Prostate gland (tissue), 2 donors: ENCODE results near the gene GNB1. TPM values are rescaled to one million over a fixed set of nuclear protein-coding genes. Genes with fewer than 3 reads are reported as not detected.

Source experiments
- DNase-seq: peaks from one replicate; pipeline ENCODE4 v3.0.0-alpha.2; 2019; ENCODE audit warnings: low spot score
- H3K27ac ChIP-seq, 2 donors: fragments of 200-600 bp; sonication (generic); 2 replicates each; pipeline ENCODE4 v1.5.1; 2017 to 2019
- H3K27me3 ChIP-seq: fragments of 200-600 bp; sonication (generic); replicated peaks from 2 replicates; pipeline ENCODE4 v1.5.1; 2019; ENCODE audit not compliant: insufficient read depth
- H3K36me3 ChIP-seq, 2 donors: fragments of 200-600 bp; sonication (generic); 1 replicate in 1 of 2; 2 replicates in 1 of 2; pipeline versions ENCODE4 v1.5.1 to v1.8.1; 2017 to 2019
- H3K4me1 ChIP-seq: fragments of 200-600 bp; sonication (generic); replicated peaks from 2 replicates; pipeline ENCODE4 v1.5.1; 2019
- H3K4me3 ChIP-seq, 2 donors: fragments of 200-600 bp; sonication (generic); 2 replicates each; pipeline ENCODE4 v1.5.1; 2017 to 2019
- H3K9me3 ChIP-seq: fragments of 200-600 bp; sonication (generic); 2 replicates; pipeline ENCODE4 v1.5.1; 2017
- CTCF ChIP-seq, 4 experiments: fragments of 200-600 bp in 2 of 4; fragments of 450-650 bp in 2 of 4; sonication (generic) in 2 of 4; IDR thresholded peaks; 1 replicate in 3 of 4; 2 replicates in 1 of 4; pipeline ENCODE4 v1.5.1; 2016 to 2019; ENCODE audit warnings: antibody characterized with exemption in 4 of 4, mild to moderate bottlenecking in 2 of 4, moderate library complexity in 2 of 4
- POLR2A ChIP-seq: fragments of 450-650 bp; IDR thresholded peaks from one replicate; pipeline ENCODE4 v1.6.1; 2016; ENCODE audit warnings: antibody characterized with exemption, mild to moderate bottlenecking
- POLR2AphosphoS5 ChIP-seq: sonication (generic); formaldehyde crosslinking; IDR thresholded peaks from one replicate; pipeline ENCODE4 v1.6.1; 2017; ENCODE audit warnings: antibody characterized with exemption
- WGBS: methylation state at CpG from one replicate; pipeline ENCODE4 v1.1.5; 2018; 5-methylcytosine and 5-hydroxymethylcytosine counted together
- intact Hi-C: fragments of 100-400 bp; cut with DNase I; formaldehyde crosslinking; loops from one replicate; pipeline ENCODE4 v1.14.2; 2022
- total RNA-seq, 2 donors: library from RNA; depleted of rRNA; stranded (reverse); fragments of >200 nt; gene quantifications; one replicate each; pipeline ENCODE4 v1.1.0, GENCODE V29; 2016

Gene GNB1
- total RNA-seq, 2 donors from 2014 or later, result 163 to 233 TPM

DNA sequence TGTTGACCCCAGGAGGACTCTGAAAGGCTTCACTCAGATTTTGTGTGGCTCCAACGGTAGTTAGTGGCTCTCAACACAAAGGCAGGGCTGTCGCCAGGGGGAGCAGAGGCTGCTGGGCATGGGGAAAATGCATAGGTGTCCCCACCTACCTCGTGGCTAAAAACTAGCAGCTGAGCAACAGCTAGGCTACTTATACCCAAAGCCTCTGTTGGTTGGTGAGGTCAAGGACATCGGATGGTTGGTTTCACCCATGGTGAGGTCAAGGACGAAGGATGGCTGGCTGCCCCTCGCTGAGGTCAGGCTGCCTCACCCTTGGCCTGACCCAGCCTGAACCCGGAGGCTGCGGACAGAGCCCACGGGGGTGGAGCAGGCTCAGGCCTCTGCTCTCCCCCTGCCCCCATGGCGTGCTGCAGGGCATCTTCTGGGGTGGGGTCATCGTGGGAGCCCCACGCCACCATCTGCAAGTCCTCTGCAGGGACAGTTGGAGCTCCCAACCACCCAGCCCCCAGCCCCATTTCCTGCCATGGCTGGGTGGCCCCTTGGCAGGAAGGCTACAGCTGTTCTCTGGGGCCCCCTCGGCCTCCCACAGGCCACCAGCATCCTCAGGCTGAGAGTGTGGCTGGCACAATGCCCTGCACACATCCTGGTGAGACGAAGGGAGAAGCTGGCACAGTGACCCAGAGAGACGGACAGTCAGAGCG, 8.5 kb upstream of the GNB1 start:
- peaks cover 7% of the 10 kb centered on the region for H3K4me1 ChIP-seq
- intact Hi-C loops, result no loop called here
- H3K27ac ChIP-seq, result no peak overlapping the region
- WGBS, result 51% methylated on average over 16 of the region's 16 CpGs
- no peak for DNase-seq
- TF ChIP-seq POLR2A, result no peak
- no peak for TF ChIP-seq CTCF (IDR thresholded peaks at IDR 0.05)
- TF ChIP-seq POLR2AphosphoS5, result no peak
- H3K27me3 ChIP-seq, result no peaks in the 10 kb centered on the region
- no peaks in the 10 kb centered on the region for H3K36me3 ChIP-seq
- no peaks in the 10 kb centered on the region for H3K9me3 ChIP-seq
- no peak overlapping the region for H3K4me3 ChIP-seq

- Histone ChIP-seq H3K27me3 (no peaks in the 10 kb centered on the region), H3K4me3 (no peak overlapping the region), H3K36me3 (no peaks in the 10 kb centered on the region), H3K9me3 (no peaks in the 10 kb centered on the region), H3K4me1 (peaks cover 17% of the 10 kb centered on the region), H3K27ac (no peak overlapping the region)
- DNase-seq, result no peak
- intact Hi-C loops, result no loop called here
- TF ChIP-seq CTCF (IDR thresholded peaks at IDR 0.05), result no peak
- TF ChIP-seq POLR2A, result no peak
- TF ChIP-seq POLR2AphosphoS5, result no peak
- whole genome bisulfite sequencing, result 90% methylated on average over 6 of the region's 6 CpGs
These were observed 7.5 kb upstream of the GNB1 start for GRCh38 chr1:1898246-1898933.

GRCh38 chr1:1895456-1896336, 4.8 kb upstream of the GNB1 start:
- Histone ChIP-seq H3K36me3 (no peaks in the 10 kb centered on the region), H3K9me3 (no peaks in the 10 kb centered on the region), H3K4me3 (no peak overlapping the region), H3K27ac (peak overlapping the region in 1 of 2 donors; percentile 95), H3K4me1 (peaks cover 26% of the 10 kb centered on the region), H3K27me3 (no peaks in the 10 kb centered on the region)
- TF ChIP-seq POLR2AphosphoS5 (no peak), CTCF (IDR thresholded peaks at IDR 0.05) (no peak), POLR2A (no peak)
- DNase-seq, result no peak
- intact Hi-C loops, result no loop called here
- WGBS, result 83% methylated on average over 14 of the region's 14 CpGs

DNA sequence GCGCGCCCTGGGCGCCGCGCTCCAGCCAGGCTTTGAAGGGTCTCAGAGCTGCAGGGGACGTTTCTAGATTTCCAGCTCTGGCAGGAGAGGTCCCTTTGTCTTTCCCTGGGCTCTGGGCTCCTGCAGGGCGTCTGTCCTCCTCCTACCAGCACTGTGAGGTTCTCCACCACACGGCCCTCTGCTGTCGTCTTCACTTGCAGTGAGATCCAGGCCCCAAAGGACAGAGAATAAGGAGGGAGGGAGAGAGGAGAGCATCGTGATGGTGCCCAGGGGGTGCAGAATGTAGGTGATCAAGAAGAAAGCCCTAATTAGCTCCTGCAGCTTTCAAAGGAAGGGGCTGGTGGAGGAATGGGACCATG, 4.2 kb upstream of the GNB1 start:
- no peak overlapping the region for H3K4me3 ChIP-seq
- no peak for DNase-seq
- H3K36me3 ChIP-seq, result no peaks in the 10 kb centered on the region
- H3K4me1 ChIP-seq, result peaks cover 26% of the 10 kb centered on the region
- H3K9me3 ChIP-seq, result no peaks in the 10 kb centered on the region
- 32% methylated on average over 10 of the region's 10 CpGs for WGBS
- no peaks in the 10 kb centered on the region for H3K27me3 ChIP-seq
- TF ChIP-seq CTCF (IDR thresholded peaks at IDR 0.05) (no peak), POLR2A (no peak), POLR2AphosphoS5 (no peak)
- intact Hi-C loops, result no loop called here
- peak overlapping the region; percentile 95 to 96 for H3K27ac ChIP-seq
